OCI-LY3 (cell line): ENCODE data around the gene LRRC4B.
A peak's percentile ranks its signal among the peaks of the same experiment; 100 is the strongest.

Experiments used
- H2AFZ ChIP-seq: fragments of 200-600, 300-600 bp; shearing (Covaris generic); 2 replicates; pipeline ENCODE4 v1.6.0; 2014; ENCODE audit warnings: antibody characterized with exemption, low read depth, low read length
- H3K27ac ChIP-seq: fragments of 200-600, 300-600 bp; sonication (generic); 2 replicates; pipeline ENCODE4 v1.5.1; 2014; ENCODE audit warnings: mild to moderate bottlenecking, low read length, moderate library complexity, mixed read lengths
- H3K27me3 ChIP-seq: fragments of 200-600, 300-600 bp; sonication (generic); 2 replicates; pipeline ENCODE4 v1.6.1; 2014; ENCODE audit warnings: low read depth, low read length, mixed read lengths
- H3K36me3 ChIP-seq: fragments of 200-600, 300-600 bp; sonication (generic); replicated peaks from 2 replicates; pipeline ENCODE3; 2014; ENCODE audit warnings: low read depth, low read length, mixed read lengths
- H3K4me1 ChIP-seq: fragments of 300-600, 200-600 bp; sonication (generic); 2 replicates; pipeline ENCODE4 v1.6.1; 2014; ENCODE audit warnings: low read length, mixed read lengths
- H3K4me2 ChIP-seq: fragments of 200-600, 300-600 bp; sonication (generic); 2 replicates; pipeline ENCODE4 v1.6.1; 2014; ENCODE audit warnings: low read length, mixed read lengths
- H3K4me3 ChIP-seq: fragments of 300-600, 200-600 bp; sonication (generic); 2 replicates; pipeline ENCODE4 v1.5.1; 2014; ENCODE audit warnings: antibody characterized with exemption, mild to moderate bottlenecking, low read length, moderate library complexity
- H3K79me2 ChIP-seq: fragments of 300-600, 200-600 bp; shearing (Covaris generic); 2 replicates; pipeline ENCODE4 v1.6.1; 2014; ENCODE audit warnings: mild to moderate bottlenecking, low read length, mixed read lengths
- H3K9ac ChIP-seq: fragments of 300-600, 200-600 bp; shearing (Covaris generic); 2 replicates; pipeline ENCODE4 v1.6.0; 2014; ENCODE audit warnings: mild to moderate bottlenecking, low read length, moderate library complexity
- H3K9me3 ChIP-seq: fragments of 200-600, 300-600 bp; shearing (Covaris generic); 2 replicates; pipeline ENCODE4 v1.6.1; 2014; ENCODE audit warnings: low read length, mixed read lengths; ENCODE audit not compliant: insufficient read depth
- H4K20me1 ChIP-seq: fragments of 200-600, 300-600 bp; sonication (generic); 2 replicates; pipeline ENCODE4 v1.6.1; 2016; ENCODE audit warnings: low read length, mixed read lengths; ENCODE audit not compliant: insufficient read depth
- CTCF ChIP-seq: fragments of 200-600, 300-600 bp; sonication (generic); IDR thresholded peaks from 2 replicates; pipeline ENCODE4 v1.5.1; 2014; ENCODE audit warnings: antibody characterized with exemption, low read length, low read depth
- EZH2phosphoT487 ChIP-seq: fragments of 200-600 bp; shearing (Covaris generic); IDR thresholded peaks from 2 replicates; pipeline ENCODE4 v1.6.1; 2018; ENCODE audit warnings: antibody characterized with exemption, mixed run types, low read depth

The LRRC4B gene

DNA sequence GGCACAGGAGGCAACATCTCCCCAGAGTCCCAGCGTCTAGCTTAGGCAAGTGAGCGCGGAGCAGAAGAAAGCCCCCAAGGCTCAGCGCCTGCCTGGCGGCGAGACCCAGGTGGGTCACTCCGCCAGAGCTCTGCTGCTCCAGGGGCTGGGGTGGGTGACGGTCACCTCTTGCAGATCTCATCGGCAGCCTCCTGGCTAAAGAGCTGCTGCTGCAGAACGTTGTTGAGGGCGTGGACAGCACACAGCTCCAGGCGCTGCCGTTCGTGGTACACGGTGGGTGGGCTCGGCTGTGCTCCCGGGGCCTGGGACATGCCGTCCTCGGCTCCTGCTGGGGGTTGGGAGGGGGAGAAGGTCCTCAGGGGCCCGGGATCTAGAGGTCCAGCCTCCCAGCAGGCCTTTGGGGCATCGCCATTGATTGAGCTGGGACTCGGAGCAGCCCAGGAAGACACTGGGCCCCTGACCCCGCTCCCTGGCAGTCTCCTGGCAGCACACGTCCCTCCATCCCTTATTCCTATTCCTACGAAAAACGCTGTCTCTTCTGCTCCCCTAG, 58.0 kb downstream of the LRRC4B start:
- Histone ChIP-seq H2AFZ (no peak overlapping the region), H3K79me2 (no peaks in the 10 kb centered on the region; the same call in 1 of the 2 replicates), H3K4me3 (peak overlapping the region; percentile 93), H3K9me3 (no peaks in the 10 kb centered on the region), H3K4me2 (peak overlapping the region; percentile 79), H4K20me1 (no peaks in the 10 kb centered on the region), H3K27me3 (no peaks in the 10 kb centered on the region), H3K9ac (peak overlapping the region; percentile 83), H3K27ac (no peak overlapping the region), H3K36me3 (no peaks in the 10 kb centered on the region), H3K4me1 (peaks cover 10% of the 10 kb centered on the region)
- TF ChIP-seq CTCF (no peak), EZH2phosphoT487 (no peak)

- Histone ChIP-seq H3K9me3 (no peaks in the 10 kb centered on the region), H3K4me2 (no peak overlapping the region), H3K27me3 (no peaks in the 10 kb centered on the region), H3K79me2 (no peaks in the 10 kb centered on the region; the same call in 1 of the 2 replicates), H3K4me3 (no peak overlapping the region), H3K36me3 (no peaks in the 10 kb centered on the region), H3K9ac (no peak overlapping the region), H2AFZ (no peak overlapping the region), H3K4me1 (peaks cover 10% of the 10 kb centered on the region), H3K27ac (no peak overlapping the region), H4K20me1 (no peaks in the 10 kb centered on the region)
- TF ChIP-seq CTCF (no peak), EZH2phosphoT487 (no peak)
These were observed 58.9 kb downstream of the LRRC4B start for GRCh38 chr19:50509366-50509765.

GRCh38 chr19:50508843-50509190, 59.4 kb downstream of the LRRC4B start:
- no peaks in the 10 kb centered on the region for H3K36me3 ChIP-seq
- no peaks in the 10 kb centered on the region for H3K9me3 ChIP-seq
- no peak overlapping the region for H3K27ac ChIP-seq
- no peaks in the 10 kb centered on the region for H3K27me3 ChIP-seq
- TF ChIP-seq EZH2phosphoT487 (no peak), CTCF (no peak)
- H3K4me3 ChIP-seq, result no peak overlapping the region
- no peak overlapping the region for H3K4me2 ChIP-seq
- H3K9ac ChIP-seq, result no peak overlapping the region
- peaks cover 10% of the 10 kb centered on the region for H3K4me1 ChIP-seq
- no peaks in the 10 kb centered on the region for H4K20me1 ChIP-seq
- H3K79me2 ChIP-seq, result no peaks in the 10 kb centered on the region; the same call in 1 of the 2 replicates
- no peak overlapping the region for H2AFZ ChIP-seq

DNA sequence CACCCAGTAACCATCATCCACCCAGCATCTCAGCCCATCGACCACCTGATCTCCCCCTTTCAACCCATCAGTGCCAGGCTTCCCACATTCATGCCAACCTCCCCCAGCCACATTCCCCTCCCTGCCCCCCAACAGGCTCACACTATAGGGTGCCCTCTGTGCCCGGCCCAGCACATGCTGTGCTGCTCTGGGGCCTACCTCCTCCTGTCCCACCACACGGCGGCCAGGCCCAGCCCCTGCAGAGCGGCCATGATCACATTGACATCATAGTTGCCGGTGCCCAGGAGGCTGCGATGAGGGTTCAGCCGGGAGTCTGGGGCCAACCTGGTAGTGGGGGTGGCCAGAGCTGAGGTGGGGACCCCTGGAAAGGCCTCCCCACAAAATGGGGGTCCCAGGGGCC, 60.9 kb downstream of the LRRC4B start:
- H3K27ac ChIP-seq, result no peak overlapping the region
- H3K4me3 ChIP-seq, result no peak overlapping the region
- H3K4me2 ChIP-seq, result no peak overlapping the region
- no peak overlapping the region for H2AFZ ChIP-seq
- H4K20me1 ChIP-seq, result no peaks in the 10 kb centered on the region
- H3K9me3 ChIP-seq, result no peaks in the 10 kb centered on the region
- H3K9ac ChIP-seq, result no peak overlapping the region
- no peaks in the 10 kb centered on the region; the same call in 1 of the 2 replicates for H3K79me2 ChIP-seq
- H3K36me3 ChIP-seq, result no peaks in the 10 kb centered on the region
- TF ChIP-seq CTCF, result no peak
- no peak for TF ChIP-seq EZH2phosphoT487
- peaks cover 10% of the 10 kb centered on the region for H3K4me1 ChIP-seq
- no peaks in the 10 kb centered on the region for H3K27me3 ChIP-seq
